Suprapubic skin (tissue), 4 donors: ENCODE results near the gene PNKP.

Source experiments
- EP300 ChIP-seq: sonication (generic); formaldehyde crosslinking; IDR thresholded peaks from one replicate; pipeline ENCODE4 v1.6.1; 2017; ENCODE audit warnings: antibody characterized with exemption
- POLR2A ChIP-seq, 2 donors: fragments of 450-650 bp; IDR thresholded peaks; one replicate each; pipeline ENCODE4 v1.6.1; 2017; ENCODE audit warnings: antibody characterized with exemption in 2 of 2, mild to moderate bottlenecking in 2 of 2, moderate library complexity in 2 of 2
- POLR2AphosphoS5 ChIP-seq, 3 donors: sonication (generic); formaldehyde crosslinking; IDR thresholded peaks; one replicate each; pipeline ENCODE4 v1.6.1; 2017; ENCODE audit warnings: antibody characterized with exemption in 3 of 3
- TF ChIP-seq, protein P1 (sequence below), 2 donors: fragments of 200-600 bp in 1 of 2; fragments of 450-650 bp in 1 of 2; sonication (generic) in 1 of 2; IDR thresholded peaks; one replicate each; pipeline ENCODE4 v1.5.1; 2016 to 2019; ENCODE audit warnings: antibody characterized with exemption in 2 of 2, mild to moderate bottlenecking in 1 of 2, moderate library complexity in 1 of 2

GRCh38 chr19:49911381-49912145 lies 44.2 kb upstream of the PNKP start:
- TF ChIP-seq POLR2A (IDR thresholded peaks at IDR 0.05) (no peak), POLR2AphosphoS5 (IDR thresholded peaks at IDR 0.05) (no peak), EP300 (no peak)
- TF ChIP-seq, protein P1, sequence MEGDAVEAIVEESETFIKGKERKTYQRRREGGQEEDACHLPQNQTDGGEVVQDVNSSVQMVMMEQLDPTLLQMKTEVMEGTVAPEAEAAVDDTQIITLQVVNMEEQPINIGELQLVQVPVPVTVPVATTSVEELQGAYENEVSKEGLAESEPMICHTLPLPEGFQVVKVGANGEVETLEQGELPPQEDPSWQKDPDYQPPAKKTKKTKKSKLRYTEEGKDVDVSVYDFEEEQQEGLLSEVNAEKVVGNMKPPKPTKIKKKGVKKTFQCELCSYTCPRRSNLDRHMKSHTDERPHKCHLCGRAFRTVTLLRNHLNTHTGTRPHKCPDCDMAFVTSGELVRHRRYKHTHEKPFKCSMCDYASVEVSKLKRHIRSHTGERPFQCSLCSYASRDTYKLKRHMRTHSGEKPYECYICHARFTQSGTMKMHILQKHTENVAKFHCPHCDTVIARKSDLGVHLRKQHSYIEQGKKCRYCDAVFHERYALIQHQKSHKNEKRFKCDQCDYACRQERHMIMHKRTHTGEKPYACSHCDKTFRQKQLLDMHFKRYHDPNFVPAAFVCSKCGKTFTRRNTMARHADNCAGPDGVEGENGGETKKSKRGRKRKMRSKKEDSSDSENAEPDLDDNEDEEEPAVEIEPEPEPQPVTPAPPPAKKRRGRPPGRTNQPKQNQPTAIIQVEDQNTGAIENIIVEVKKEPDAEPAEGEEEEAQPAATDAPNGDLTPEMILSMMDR (IDR thresholded peaks at IDR 0.05) = no peak
